ENCODE results near the gene FAM117B.

The FAM117B gene

DNA sequence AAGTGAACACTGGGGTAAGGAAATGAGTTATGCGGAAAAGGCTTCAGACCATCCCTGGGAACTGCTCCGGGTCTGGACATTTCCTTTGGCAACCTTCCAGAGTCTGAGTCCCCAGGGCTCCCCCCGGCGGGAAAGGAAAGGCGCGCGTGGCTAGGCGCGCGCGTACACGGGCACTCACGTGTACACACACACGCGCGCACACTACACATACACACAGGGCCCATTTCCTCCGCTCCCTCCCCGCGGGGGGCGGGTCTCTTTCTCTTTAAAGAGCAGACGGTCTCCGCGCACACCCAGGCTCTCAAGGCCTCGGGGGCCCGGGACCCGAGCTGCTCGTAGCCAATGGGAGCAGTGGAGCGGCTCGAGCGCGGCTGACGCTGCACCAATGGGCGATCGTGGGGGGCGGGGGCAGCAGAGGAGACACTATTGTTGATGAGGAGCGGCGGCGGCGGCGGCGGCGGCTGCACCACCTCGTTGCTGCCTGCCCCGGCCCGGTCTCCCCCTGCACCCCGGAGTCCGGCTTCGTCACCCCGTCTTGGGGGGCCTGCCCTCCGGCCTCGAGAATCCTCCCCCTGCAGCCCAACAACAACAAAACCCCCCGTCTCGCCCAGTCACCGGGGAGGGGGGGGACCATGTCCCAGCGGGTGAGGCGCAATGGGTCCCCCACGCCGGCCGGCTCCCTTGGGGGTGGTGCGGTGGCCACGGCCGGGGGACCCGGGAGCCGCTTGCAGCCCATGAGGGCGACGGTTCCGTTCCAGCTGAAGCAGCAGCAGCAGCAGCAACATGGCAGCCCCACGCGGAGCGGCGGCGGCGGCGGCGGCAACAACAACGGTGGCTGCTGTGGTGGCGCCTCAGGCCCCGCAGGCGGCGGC lies at the start of gene FAM117B:
FAM117B (plus strand) TSS at position 414 of the 872 bp plus-strand sequence; CDS start at position 633, 219 bp downstream.
- peak; percentile 99 for DNase-seq

GRCh38 chr2:202588647-202589581 lies 45.9 kb upstream of the FAM117B start:
- peak; percentile 81 for DNase-seq

DNA sequence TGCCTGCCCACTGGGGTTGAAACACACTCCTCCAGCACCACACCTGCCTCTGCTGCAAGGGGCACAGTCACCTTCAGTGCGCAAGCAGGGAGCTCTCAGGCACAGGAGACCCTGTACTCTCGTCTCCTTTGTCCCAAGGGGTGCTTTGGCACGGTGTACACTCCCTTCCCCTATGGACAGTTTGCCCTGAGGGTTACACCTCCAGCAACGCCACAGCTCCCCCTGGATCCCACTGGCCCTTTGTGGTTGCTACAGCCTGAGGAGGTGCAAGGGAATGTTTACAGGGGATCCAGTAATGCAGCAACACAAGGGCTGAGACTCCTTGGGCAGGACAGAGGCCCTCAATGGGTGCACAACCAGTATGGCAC lies 45.2 kb upstream of the FAM117B start:
- DNase-seq, result no peak

- DNase-seq, result no peak
Observed at GRCh38 chr2:202592566-202592965, 42.2 kb upstream of the FAM117B start.

- no peak for DNase-seq
Observed at GRCh38 chr2:202599105-202599504, 35.7 kb upstream of the FAM117B start.

DNA sequence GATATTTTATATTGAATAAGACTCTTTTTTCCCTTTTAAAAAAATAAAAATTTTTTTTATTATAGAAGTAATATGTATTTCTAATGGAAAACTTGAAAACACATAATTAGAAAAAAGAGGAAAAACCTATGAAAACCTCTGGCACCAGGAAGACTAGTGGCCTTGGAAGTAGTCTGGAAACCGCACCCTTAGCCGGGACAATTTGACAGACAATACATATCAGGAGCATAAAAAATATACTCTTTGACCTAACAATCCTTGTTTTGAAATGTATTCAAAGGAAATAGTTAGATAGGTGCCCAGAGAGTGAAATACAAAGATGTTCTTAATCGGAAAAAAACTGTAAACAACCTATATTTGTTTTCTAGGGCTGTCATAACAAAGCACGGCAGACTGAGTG lies 34.9 kb upstream of the FAM117B start:
- DNase-seq, result no peak

DNA sequence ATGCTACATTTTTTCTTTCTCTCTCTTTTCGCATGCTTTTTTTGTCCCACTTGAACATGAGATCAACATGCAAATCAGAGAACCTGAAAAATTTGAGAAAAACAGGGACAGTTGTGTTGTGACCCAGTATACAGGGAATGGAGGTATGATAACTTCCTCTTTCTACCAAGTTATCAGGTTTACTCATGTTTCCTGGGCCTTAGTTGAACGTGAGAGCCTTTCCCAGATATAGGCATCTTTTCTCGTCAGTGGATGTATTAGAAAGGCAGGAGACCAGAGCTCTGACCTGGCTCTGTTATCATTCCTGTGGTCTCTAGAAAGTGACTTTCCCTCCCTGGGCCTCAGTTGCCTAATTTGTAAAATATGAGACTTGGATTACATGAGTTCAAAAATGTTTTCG lies 30.1 kb upstream of the FAM117B start:
- DNase-seq, result no peak

DNA sequence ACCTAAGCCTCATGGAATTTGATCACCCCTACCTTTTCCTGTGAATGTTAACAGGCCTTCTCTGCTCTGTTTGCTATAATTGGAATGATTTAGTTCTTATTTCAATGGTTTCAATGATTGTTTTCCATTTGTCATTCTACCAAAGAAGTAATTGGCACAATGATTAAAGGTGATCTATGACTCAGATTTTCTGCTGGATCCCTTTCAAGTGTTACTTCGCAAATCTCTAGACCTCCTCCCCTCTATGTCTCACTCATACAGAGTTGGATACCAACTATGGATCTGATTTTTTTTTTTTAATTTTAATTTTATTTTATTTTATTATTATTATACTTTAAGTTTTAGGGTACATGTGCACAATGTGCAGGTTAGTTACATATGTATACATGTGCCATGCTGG lies 29.6 kb upstream of the FAM117B start:
- DNase-seq, result no peak

DNA sequence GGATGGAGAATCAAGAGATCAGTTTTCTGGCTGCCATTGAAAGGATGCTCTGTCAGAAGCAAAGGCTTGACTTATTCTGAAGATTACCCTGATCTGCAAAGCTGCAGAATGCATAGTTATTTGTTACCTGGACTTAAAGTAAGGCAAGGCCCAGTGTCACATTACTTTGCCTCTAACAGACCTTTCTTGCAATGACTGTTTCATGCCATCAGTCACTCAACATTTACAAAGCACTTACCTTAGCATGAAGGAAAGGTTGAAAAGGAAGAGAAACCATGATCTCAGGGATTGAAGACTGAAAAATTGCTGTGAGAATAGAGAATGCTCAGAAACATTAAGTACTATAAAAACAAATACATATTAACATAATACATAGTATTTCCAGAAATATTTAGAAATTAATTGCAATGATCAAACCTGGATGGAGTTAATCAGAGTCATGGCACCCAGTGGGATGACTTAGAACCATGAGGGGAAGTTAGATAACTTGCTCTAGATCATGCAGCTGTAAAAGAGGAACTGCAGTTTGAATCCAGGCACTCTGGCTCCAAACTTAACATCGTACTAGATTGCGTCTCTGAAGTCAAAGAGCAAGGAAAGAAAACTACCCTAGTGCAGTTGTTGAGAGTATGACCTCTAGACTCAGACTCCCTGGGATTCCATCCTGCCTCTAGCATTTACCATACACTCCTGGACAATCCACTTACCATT lies 26.5 kb upstream of the FAM117B start:
- no peak for DNase-seq

GRCh38 chr2:202609381-202610145 lies 25.2 kb upstream of the FAM117B start:
- no peak for DNase-seq

- no peak for DNase-seq
Observed at GRCh38 chr2:202610380-202610779, 24.4 kb upstream of the FAM117B start.

DNA sequence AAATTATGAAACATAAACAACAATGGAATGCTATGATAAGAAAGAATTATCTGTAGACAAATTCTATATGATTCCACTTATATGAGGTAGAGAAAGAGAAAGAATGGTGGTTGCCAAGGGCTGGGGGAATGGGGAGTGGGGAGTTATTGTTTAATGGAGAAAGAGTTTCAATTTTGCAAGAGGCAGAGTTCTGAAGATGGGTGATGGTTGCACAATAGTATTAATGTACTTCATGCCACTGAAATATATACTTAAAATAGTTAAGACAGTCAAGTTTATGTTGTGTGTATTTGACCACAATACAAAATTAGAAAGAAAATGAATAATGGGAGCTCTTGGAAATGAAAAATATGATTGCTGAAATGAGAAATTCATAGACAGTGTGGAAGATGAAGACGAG lies 22.6 kb upstream of the FAM117B start:
- no peak for DNase-seq

- DNase-seq, result no peak
Observed at GRCh38 chr2:202613479-202613878, 21.3 kb upstream of the FAM117B start.

GRCh38 chr2:202624133-202624532 lies 10.6 kb upstream of the FAM117B start:
- no peak for DNase-seq

GRCh38 chr2:202627042-202627441 lies 7.7 kb upstream of the FAM117B start:
- no peak for DNase-seq

DNA sequence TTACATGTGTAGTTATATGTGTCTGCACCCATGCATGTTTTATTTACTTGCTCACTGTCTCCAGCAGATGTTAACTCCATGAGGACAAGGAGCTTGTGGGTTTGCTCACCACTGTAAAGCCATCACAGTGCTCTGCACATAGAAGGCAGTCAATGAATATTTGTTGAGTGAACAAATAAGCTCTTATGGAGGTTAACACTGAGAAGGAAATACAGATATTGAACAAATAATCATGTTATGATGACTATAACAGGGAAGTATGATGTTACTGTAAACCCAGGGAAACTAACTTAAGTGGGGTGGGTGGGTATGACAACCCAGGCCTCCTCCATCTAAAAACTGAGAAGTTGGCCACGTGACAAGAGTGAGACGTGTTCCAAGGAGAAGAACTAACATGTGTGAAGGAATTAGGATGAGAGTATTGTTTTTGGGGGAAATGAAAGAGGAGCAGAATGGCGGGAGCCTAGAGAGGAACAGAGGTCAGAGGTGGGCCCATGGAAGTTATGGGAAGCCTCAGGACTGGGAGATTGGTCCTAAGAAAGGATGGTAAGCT lies 6.0 kb upstream of the FAM117B start:
- no peak for DNase-seq

- no peak for DNase-seq
Observed at GRCh38 chr2:202632682-202633290, 2.0 kb upstream of the FAM117B start.

- no peak for DNase-seq
Observed at GRCh38 chr2:202633470-202633869, 1.3 kb upstream of the FAM117B start.

DNA sequence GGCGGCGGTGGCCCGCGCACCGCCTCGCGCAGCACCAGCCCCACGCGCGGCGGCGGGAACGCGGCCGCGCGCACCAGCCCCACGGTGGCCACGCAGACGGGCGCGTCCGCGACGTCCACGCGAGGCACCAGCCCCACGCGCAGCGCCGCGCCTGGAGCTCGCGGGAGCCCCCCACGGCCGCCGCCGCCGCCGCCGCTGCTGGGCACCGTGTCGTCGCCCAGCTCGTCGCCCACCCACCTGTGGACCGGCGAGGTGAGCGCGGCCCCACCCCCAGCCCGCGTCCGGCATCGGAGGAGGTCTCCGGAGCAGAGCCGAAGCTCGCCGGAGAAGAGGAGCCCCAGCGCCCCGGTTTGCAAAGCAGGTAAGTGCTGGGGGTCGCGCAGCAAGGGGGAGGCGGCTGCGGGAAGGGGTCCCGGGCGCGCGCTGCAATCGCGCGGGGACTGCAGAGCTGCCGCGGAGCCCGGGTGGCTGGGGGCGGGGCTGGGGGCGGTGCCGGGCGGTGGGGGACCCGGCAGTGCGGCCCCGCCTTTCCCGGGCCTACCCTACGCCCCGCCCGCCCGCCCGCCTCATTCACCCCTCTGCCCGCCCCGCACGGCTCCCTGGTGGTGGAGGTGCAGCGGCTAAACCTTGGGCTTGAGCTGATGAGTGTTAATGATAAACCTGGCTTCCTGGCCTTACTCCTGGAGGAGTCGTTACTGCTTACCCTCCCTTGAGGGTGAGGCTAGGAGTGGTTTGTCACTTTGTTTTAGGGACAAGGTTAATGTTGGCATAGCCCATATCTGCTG lies 851 bp downstream of the FAM117B start:
- peak; percentile 91 for DNase-seq

DNA sequence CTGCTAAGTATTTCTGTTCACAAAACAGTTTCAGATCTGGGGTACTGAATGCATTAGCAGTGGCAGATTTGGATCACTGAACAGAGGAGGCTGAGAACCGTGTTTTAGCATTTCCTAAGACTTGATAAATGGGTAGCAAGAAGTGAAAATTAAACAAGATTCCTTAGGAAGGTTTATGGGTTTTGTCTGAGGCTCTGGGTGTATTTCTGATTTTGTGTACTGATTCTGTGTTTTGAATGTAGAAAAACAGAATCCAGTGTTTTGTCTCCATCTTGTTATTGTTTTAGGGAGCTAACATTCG lies 1.4 kb downstream of the FAM117B start:
- no peak for DNase-seq

DNA sequence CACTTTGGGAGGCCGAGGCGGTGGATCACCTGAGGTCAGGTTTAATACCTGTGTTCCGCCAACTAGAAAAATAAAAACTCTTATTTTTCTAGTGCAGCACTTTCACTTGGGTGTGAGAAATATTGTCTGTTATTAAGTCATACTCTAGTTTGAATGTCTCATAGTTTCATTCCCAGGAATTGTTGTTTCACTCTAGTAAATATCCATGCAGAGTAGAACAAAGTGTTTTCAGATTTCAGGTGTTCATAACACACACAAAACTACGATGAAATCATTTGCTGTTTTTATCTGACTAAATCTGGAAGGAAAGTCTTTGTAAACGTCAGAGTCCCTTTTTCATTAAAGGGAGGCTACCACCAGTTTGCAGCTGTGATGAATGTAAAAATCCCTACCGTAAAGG lies 4.0 kb downstream of the FAM117B start:
- no peak for DNase-seq

All from RPMI8226 (cell line).